DMS153 treated with DMSO at 0.1 percent for 48 hours (cell line): ENCODE results near the gene RPL35.

ENCODE experiments used
- DNase-seq: peaks from one replicate; lab custom pipeline; 2025; ENCODE audit not compliant: unreplicated experiment; lab: John Stamatoyannopoulos, UW

RPL35 gene

GRCh38 chr9:124877021-124877782 lies 15.4 kb upstream of the RPL35 start:
- DNase-seq, result no peak

GRCh38 chr9:124875501-124875900 lies 13.7 kb upstream of the RPL35 start:
- DNase-seq, result no peak

- no peak for DNase-seq
Measured at GRCh38 chr9:124873664-124874063, 11.9 kb upstream of the RPL35 start.

- no peak for DNase-seq
Measured at GRCh38 chr9:124871156-124871561, 9.4 kb upstream of the RPL35 start.

GRCh38 chr9:124870723-124871122 lies 9.0 kb upstream of the RPL35 start:
- no peak for DNase-seq

- no peak for DNase-seq
Measured at GRCh38 chr9:124869986-124870560, 8.3 kb upstream of the RPL35 start.

- DNase-seq, result no peak
Measured at GRCh38 chr9:124869466-124869985, 7.8 kb upstream of the RPL35 start.

- DNase-seq, result peak; percentile 32
Measured at GRCh38 chr9:124868511-124869465, 7.0 kb upstream of the RPL35 start.

GRCh38 chr9:124863371-124863871 lies 1.7 kb upstream of the RPL35 start:
- no peak for DNase-seq

GRCh38 chr9:124860582-124861341 lies 995 bp downstream of the RPL35 start:
- DNase-seq, result no peak

- no peak for DNase-seq
Measured at GRCh38 chr9:124859803-124860581, 1.8 kb downstream of the RPL35 start.

- DNase-seq, result no peak
Measured at GRCh38 chr9:124858330-124859046, 3.3 kb downstream of the RPL35 start.

GRCh38 chr9:124857533-124858162 lies 4.1 kb downstream of the RPL35 start:
- DNase-seq, result no peak

GRCh38 chr9:124855944-124856765 lies 5.6 kb downstream of the RPL35 start:
- no peak for DNase-seq

- DNase-seq, result no peak
Measured at GRCh38 chr9:124855566-124855943, 6.2 kb downstream of the RPL35 start.

- DNase-seq, result no peak
Measured at GRCh38 chr9:124854822-124855221, 6.9 kb downstream of the RPL35 start.

- DNase-seq, result no peak
Measured at GRCh38 chr9:124854161-124854560, 7.6 kb downstream of the RPL35 start.
